Activated T-helper 1 cell treated with anti-CD3 and anti-CD28 coated beads, Interleukin-12 subunit alpha, Interleukin-12 subunit beta, Interleukin-2, Interleukin-4 antibody, amounts not matched to agents 30 ng/mL and 10 ng/mL and 1 ng/mL, durations not matched to agents 14 hours and 24 hours and 36 hours (primary cell): ENCODE results near the gene KIAA1958. TPM values are rescaled to one million over a fixed set of nuclear protein-coding genes. Genes with fewer than 3 reads are reported as not detected.

Source experiments
- DNase-seq: peaks from one replicate; pipeline ENCODE4 v3.0.0; 2021; ENCODE audit warnings: low spot score
- H3K27ac Mint-ChIP-seq: one replicate; pipeline ENCODE4 v1.8.0; 2021; ENCODE audit warnings: mild to moderate bottlenecking, mixed read lengths
- H3K27me3 Mint-ChIP-seq: one replicate; pipeline ENCODE4 v1.8.0; 2022; ENCODE audit warnings: mild to moderate bottlenecking, moderate library complexity, mixed read lengths; ENCODE audit not compliant: insufficient read depth
- H3K36me3 Mint-ChIP-seq: one replicate; pipeline ENCODE4 v1.8.0; 2021; ENCODE audit warnings: low read depth, mixed read lengths
- H3K4me1 Mint-ChIP-seq: one replicate; pipeline ENCODE4 v1.8.0; 2021; ENCODE audit warnings: low read depth, mixed read lengths
- H3K4me3 Mint-ChIP-seq: one replicate; pipeline ENCODE4 v1.8.0; 2021; ENCODE audit warnings: mild to moderate bottlenecking, moderate library complexity, mixed read lengths
- H3K9me3 Mint-ChIP-seq: one replicate; pipeline ENCODE4 v1.8.0; 2021; ENCODE audit warnings: mixed read lengths
- intact Hi-C: fragments of 100-400 bp; cut with micrococcal nuclease; formaldehyde crosslinking; loops from one replicate; pipeline ENCODE4 v1.15.1; 2024
- total RNA-seq: library from RNA; stranded (reverse); gene quantifications from 2 replicates; pipeline ENCODE4 v1.2.3, GENCODE V29; 2022

KIAA1958 gene, protein sequence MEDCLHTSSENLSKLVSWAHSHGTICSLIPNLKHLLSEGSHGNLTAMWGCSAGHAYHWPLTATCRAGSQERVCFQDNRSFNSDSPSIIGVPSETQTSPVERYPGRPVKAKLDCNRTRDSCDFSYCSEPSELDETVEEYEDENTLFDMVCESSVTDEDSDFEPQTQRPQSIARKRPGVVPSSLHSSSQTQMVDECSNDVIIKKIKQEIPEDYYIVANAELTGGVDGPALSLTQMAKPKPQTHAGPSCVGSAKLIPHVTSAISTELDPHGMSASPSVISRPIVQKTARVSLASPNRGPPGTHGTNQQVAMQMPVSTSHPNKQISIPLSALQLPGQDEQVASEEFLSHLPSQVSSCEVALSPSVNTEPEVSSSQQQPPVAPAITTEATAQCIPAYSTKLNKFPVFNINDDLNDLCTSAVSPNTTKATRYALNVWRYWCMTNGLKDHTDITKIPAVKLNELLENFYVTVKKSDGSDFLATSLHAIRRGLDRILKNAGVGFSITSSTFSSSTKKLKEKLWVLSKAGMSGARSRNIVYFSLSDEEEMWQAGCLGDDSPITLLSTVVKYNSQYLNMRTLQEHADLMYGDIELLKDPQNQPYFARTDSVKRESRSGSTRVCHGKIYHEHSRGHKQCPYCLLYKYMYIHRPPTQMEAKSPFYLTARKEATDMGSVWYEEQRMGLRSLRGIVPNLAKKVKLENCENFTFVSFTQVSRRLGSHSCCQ
- 8.2 and 8.6 TPM in 2 replicates for total RNA-seq

DNA sequence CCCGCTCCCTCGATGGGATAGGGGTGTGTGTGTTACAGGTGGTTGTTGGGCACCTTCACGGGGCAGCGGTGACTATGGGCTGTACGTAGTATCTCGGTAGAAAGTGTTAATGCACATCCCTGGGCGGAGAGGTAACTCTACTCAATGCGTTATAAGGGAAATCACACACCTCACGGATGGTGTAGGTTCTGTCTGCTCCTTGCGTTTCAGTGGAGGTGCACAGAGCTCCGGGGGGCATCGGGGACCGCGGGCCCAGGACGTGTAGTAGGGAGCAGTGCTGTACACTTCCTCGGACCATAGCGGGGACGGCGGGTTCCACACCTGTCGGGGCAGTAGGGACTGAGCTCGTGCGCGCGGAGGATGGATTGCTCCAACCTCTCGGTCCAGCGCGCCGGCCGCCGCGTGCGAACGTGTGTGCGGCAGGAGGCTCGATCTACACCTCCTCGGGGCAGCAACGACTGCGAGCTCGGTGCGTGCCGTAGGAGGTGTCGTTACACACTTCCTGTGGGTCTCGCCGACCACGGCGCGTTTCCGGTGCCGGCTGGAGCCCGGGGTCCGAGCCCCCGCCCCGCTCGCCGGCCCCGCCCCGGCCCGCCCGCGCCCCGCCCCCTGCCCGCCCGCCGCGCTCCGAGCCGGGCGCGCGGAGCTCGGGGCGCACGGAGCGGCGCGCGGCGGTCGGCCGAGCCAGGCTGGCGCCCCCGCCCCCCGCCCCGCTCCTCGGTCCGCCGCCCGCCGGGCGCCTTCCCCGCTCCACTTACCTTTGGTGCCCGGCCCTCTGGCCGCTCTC lies at the start of gene KIAA1958:
KIAA1958 (plus strand) TSS at position 607 of the 787 bp plus-strand sequence. CDS start 87,254 bp downstream, outside the sequence.
- Mint-ChIP-seq H3K27ac (peak within 1 kb of the TSS; percentile 96), H3K4me3 (peak within 1 kb of the TSS; percentile 97), H3K4me1 (peaks cover 36% of the 10 kb centered on the region), H3K36me3 (peaks cover 2% of the 10 kb centered on the region), H3K27me3 (peaks cover 2% of the 10 kb centered on the region), H3K9me3 (no peaks in the 10 kb centered on the region)
- intact Hi-C loops: loop anchor here (1.0 to 5.0 kb wide), 11 partner anchors 61 to 1004 kb away; partner anchors contain the start of genes DNAJC25, ECPAS, GNG10 and INIP
- peak; percentile 85 for DNase-seq

- Mint-ChIP-seq H3K4me3 (no peak overlapping the region), H3K36me3 (peaks cover 10% of the 10 kb centered on the region), H3K27ac (no peak overlapping the region), H3K4me1 (no peaks in the 10 kb centered on the region), H3K9me3 (no peaks in the 10 kb centered on the region), H3K27me3 (no peaks in the 10 kb centered on the region)
- no peak for DNase-seq
- intact Hi-C loops: no loop called here
Observed at GRCh38 chr9:112437406-112437805, 49.2 kb upstream of the KIAA1958 start.

GRCh38 chr9:112439171-112439570 lies 47.5 kb upstream of the KIAA1958 start:
- intact Hi-C loops: no loop called here

DNA sequence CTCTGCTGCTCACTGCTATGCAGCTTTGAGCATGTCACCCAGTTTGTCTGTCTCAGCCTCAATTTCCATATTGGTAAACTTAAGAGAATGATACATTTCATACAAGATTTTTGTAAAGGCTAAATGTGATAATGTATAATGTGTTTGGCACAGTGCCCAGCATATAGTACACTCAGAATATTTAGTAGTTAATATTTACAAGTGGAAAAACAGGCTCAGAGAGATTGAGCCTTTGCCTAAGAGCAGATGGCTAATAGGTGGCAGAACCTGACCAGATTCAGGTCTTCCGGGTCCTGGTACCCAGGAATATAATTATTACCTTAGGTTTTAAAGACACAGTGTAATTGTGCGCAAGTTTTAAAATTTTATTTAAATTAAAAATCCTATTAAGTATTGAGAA lies 46.8 kb upstream of the KIAA1958 start:
- intact Hi-C loops: loop anchor here (5.0 kb wide), 2 partner anchors 277 to 377 kb away; partner anchors contain the start of gene INIP
- H3K27ac Mint-ChIP-seq: no peak overlapping the region
- no peaks in the 10 kb centered on the region for H3K27me3 Mint-ChIP-seq
- DNase-seq: no peak
- H3K9me3 Mint-ChIP-seq: no peaks in the 10 kb centered on the region
- no peaks in the 10 kb centered on the region for H3K4me1 Mint-ChIP-seq
- no peak overlapping the region for H3K4me3 Mint-ChIP-seq
- peaks cover 4% of the 10 kb centered on the region for H3K36me3 Mint-ChIP-seq

More at GRCh38 chr9:112439171-112439570, 47.5 kb upstream of the KIAA1958 start:
- Mint-ChIP-seq H3K4me1 (no peaks in the 10 kb centered on the region), H3K9me3 (no peaks in the 10 kb centered on the region), H3K27ac (no peak overlapping the region), H3K4me3 (no peak overlapping the region), H3K36me3 (peaks cover 4% of the 10 kb centered on the region), H3K27me3 (no peaks in the 10 kb centered on the region)
- no peak for DNase-seq

DNA sequence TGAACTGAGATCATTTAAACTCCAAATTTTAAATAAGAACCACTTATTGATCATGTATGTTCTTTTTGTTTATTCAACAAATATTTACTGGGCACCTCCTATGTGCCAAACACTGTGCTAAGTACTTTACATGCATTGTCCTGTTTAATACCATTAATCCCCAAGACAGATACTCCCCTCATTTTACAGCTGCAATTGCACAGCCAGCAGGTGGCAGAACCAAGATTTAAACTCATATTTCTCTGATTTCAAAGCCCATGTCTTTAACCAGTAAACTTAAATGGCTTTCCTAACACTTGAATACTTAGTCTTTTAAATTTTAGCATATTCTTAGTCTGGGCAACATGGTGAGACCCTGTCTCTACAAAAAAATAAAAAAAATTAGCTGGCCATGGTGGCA lies 43.4 kb upstream of the KIAA1958 start:
- H3K27me3 Mint-ChIP-seq: no peaks in the 10 kb centered on the region
- peak; percentile 7 for DNase-seq
- intact Hi-C loops: loop anchor here (1.0 to 5.0 kb wide), 3 partner anchors 274 to 374 kb away; partner anchors contain the start of gene INIP
- peaks cover 6% of the 10 kb centered on the region for H3K36me3 Mint-ChIP-seq
- peaks cover 11% of the 10 kb centered on the region for H3K4me1 Mint-ChIP-seq
- no peaks in the 10 kb centered on the region for H3K9me3 Mint-ChIP-seq
- no peak overlapping the region for H3K4me3 Mint-ChIP-seq
- no peak overlapping the region for H3K27ac Mint-ChIP-seq

GRCh38 chr9:112443636-112444035 lies 43.0 kb upstream of the KIAA1958 start:
- no peak overlapping the region for H3K27ac Mint-ChIP-seq
- H3K4me1 Mint-ChIP-seq: peaks cover 11% of the 10 kb centered on the region
- no peaks in the 10 kb centered on the region for H3K9me3 Mint-ChIP-seq
- no peaks in the 10 kb centered on the region for H3K27me3 Mint-ChIP-seq
- peaks cover 6% of the 10 kb centered on the region for H3K36me3 Mint-ChIP-seq
- no peak overlapping the region for H3K4me3 Mint-ChIP-seq
- DNase-seq: no peak
- intact Hi-C loops: loop anchor here (1.0 to 5.0 kb wide), 3 partner anchors 274 to 374 kb away; partner anchors contain the start of gene INIP

GRCh38 chr9:112445196-112445595 lies 41.4 kb upstream of the KIAA1958 start:
- Mint-ChIP-seq H3K9me3 (no peaks in the 10 kb centered on the region), H3K36me3 (peaks cover 6% of the 10 kb centered on the region), H3K4me3 (no peak overlapping the region), H3K27ac (no peak overlapping the region), H3K27me3 (no peaks in the 10 kb centered on the region), H3K4me1 (peaks cover 11% of the 10 kb centered on the region)
- intact Hi-C loops: no loop called here
- no peak for DNase-seq

DNA sequence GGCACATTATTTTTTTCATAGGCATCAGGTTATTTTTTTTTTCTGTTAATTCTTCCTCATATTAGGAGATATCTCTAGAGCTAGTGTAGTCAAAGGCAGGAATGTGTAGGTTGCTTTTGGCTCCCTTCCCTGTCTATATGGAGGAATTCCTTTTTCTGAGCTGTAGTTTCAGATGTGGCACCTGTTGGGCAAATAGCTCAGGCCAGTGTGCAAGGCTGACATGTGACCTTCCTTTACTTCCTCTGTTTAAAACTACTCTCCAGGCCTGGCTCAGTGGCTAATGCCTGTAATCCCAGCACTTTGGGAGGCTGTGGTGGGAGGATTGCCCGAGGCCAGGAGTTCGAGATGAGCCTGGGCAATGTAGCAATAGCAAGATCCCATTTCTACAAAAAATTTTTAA lies 40.5 kb upstream of the KIAA1958 start:
- Mint-ChIP-seq H3K4me3 (no peak overlapping the region), H3K9me3 (no peaks in the 10 kb centered on the region), H3K27ac (no peak overlapping the region), H3K4me1 (peaks cover 11% of the 10 kb centered on the region), H3K36me3 (peaks cover 4% of the 10 kb centered on the region), H3K27me3 (no peaks in the 10 kb centered on the region)
- intact Hi-C loops: no loop called here
- no peak for DNase-seq

DNA sequence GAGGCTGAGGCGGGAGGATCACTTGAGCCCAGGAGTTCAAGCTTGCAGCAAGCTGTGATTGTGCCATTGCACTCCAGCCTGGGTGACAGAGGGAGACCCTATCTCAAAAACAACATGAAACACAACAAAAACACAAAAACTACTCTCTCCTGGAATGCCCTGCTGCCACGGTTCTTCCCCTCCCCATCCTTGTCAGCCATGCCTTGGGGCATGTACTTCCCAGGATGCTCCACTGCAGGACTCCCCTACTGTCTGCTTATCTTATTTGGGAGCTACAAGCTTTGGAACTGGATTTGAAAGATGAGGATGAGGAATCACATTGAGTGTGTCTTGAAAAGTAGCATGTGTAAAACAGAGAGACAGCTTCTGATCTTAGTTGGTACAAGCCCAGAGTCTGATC lies 40.1 kb upstream of the KIAA1958 start:
- peaks cover 11% of the 10 kb centered on the region for H3K4me1 Mint-ChIP-seq
- intact Hi-C loops: no loop called here
- H3K36me3 Mint-ChIP-seq: peaks cover 2% of the 10 kb centered on the region
- no peaks in the 10 kb centered on the region for H3K9me3 Mint-ChIP-seq
- no peaks in the 10 kb centered on the region for H3K27me3 Mint-ChIP-seq
- H3K4me3 Mint-ChIP-seq: no peak overlapping the region
- H3K27ac Mint-ChIP-seq: no peak overlapping the region
- DNase-seq: no peak

DNA sequence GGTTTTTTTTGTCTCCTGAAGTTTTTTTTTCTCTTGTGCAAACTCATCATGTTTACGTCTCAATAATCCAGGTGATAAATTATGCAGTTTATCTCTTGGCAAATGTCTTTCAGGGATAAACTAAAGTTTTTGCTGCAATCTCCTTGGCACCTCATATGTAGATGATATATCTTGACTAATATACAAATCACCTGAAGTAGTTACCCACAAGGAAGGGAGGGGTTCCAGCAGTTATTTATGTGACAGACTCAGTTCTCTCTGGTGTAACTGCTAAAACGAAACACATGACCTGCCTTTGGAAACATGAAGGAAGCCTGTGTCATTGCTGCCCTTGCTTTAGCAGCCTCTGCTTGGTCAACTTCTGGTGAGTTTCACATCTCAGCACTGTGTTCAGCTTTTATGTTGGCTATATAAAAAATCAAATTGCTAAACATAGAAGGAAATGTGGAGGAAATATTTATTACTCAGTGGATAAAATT lies 39.3 kb upstream of the KIAA1958 start:
- H3K27me3 Mint-ChIP-seq: no peaks in the 10 kb centered on the region
- H3K27ac Mint-ChIP-seq: no peak overlapping the region
- H3K4me1 Mint-ChIP-seq: peaks cover 11% of the 10 kb centered on the region
- no peaks in the 10 kb centered on the region for H3K9me3 Mint-ChIP-seq
- DNase-seq: no peak
- H3K36me3 Mint-ChIP-seq: peaks cover 2% of the 10 kb centered on the region
- intact Hi-C loops: no loop called here
- H3K4me3 Mint-ChIP-seq: no peak overlapping the region

- no peaks in the 10 kb centered on the region for H3K4me1 Mint-ChIP-seq
- H3K27me3 Mint-ChIP-seq: no peaks in the 10 kb centered on the region
- DNase-seq: no peak
- H3K4me3 Mint-ChIP-seq: no peak overlapping the region
- H3K9me3 Mint-ChIP-seq: peaks cover 3% of the 10 kb centered on the region
- H3K27ac Mint-ChIP-seq: no peak overlapping the region
- intact Hi-C loops: no loop called here
- peaks cover 18% of the 10 kb centered on the region for H3K36me3 Mint-ChIP-seq
Observed at GRCh38 chr9:112462855-112463254, 23.8 kb upstream of the KIAA1958 start.

DNA sequence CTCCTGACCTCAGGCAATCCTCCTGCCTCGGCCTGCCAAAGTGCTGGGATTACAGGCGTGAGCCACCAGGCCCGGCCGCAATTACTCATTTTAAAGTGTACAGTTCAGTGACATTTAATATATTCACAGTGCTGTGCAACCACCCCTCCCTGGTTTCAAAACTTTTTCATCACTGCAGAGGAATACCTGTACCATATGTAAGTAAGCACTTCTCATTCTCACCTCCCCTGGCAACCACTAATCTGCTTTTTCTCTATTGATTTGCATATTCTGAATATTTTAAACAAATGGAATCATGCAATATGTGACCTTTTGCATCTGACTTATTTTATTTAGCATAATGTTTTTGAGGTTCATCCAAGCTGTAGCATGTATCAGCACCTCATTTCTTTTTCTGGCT lies 21.3 kb upstream of the KIAA1958 start:
- Mint-ChIP-seq H3K27ac (no peak overlapping the region), H3K36me3 (peaks cover 8% of the 10 kb centered on the region), H3K27me3 (no peaks in the 10 kb centered on the region), H3K4me3 (no peak overlapping the region), H3K4me1 (no peaks in the 10 kb centered on the region), H3K9me3 (peaks cover 3% of the 10 kb centered on the region)
- no peak for DNase-seq
- intact Hi-C loops: no loop called here
